ENCODE data around the gene ABCB4.

GRCh38 chr7:87395442-87396020 lies 79.9 kb downstream of the ABCB4 start:
- TF ChIP-seq CTCF (conservative IDR thresholded peaks at IDR 0.05; ENCODE audit: low read length) (no peak), EZH2phosphoT487 (IDR thresholded peaks at IDR 0.05; ENCODE audit: borderline replicate concordance, low read depth, low read length) (no peak)
